ENCODE data around the gene TEPSIN. TPM values are rescaled to one million over a fixed set of nuclear protein-coding genes. Genes with fewer than 3 reads are reported as not detected.

Gene TEPSIN
- polyA plus RNA-seq, 1 donor from 2014 or later: 50.0 TPM

GRCh38 chr17:81230043-81230820 lies 8.6 kb downstream of the TEPSIN start:
- peaks cover 4% of the 10 kb centered on the region for H3K36me3 ChIP-seq (ENCODE audit: insufficient read depth, low read length)
- H3K4me2 ChIP-seq (ENCODE audit: low read length): no peak overlapping the region
- TF ChIP-seq POLR2AphosphoS5 (IDR thresholded peaks at IDR 0.05) (no peak), RAD21 (conservative IDR thresholded peaks at IDR 0.05) (no peak), TAF1 (IDR thresholded peaks at IDR 0.05; ENCODE audit: low read depth) (no peak), EZH2 (IDR thresholded peaks at IDR 0.05; ENCODE audit: borderline replicate concordance, insufficient read depth, low read length, poor library complexity, severe bottlenecking) (no peak), MXI1 (conservative IDR thresholded peaks at IDR 0.05; ENCODE audit: poor library complexity, severe bottlenecking) (no peak)
- no peaks in the 10 kb centered on the region for H3K9me2 ChIP-seq (ENCODE audit: insufficient read depth, low read length)
- no peaks in the 10 kb centered on the region for H3K27me3 ChIP-seq (ENCODE audit: insufficient read depth, low read depth, low read length)
- H4K20me1 ChIP-seq (ENCODE audit: insufficient read depth): no peaks in the 10 kb centered on the region
- H3K9me3 ChIP-seq (ENCODE audit: low read length): no peaks in the 10 kb centered on the region
- no peaks in the 10 kb centered on the region for H3F3A ChIP-seq (ENCODE audit: insufficient read depth, low read length, poor library complexity, severe bottlenecking)
- H3K9ac ChIP-seq (ENCODE audit: low read length): no peak overlapping the region
- H3K27ac ChIP-seq (ENCODE audit: low read length): no peak overlapping the region
- no peak overlapping the region for H2AFZ ChIP-seq (ENCODE audit: low read depth, low read length)
- H3K4me3 ChIP-seq (ENCODE audit: low read length): no peak overlapping the region
- H3K79me2 ChIP-seq (replicated peaks; ENCODE audit: insufficient read depth, low read length): no peaks in the 10 kb centered on the region

- H3K79me2 ChIP-seq (replicated peaks; ENCODE audit: insufficient read depth, low read length): no peaks in the 10 kb centered on the region
Observed at GRCh38 chr17:81229666-81229920, 9.3 kb downstream of the TEPSIN start.

More at GRCh38 chr17:81229666-81229920, 9.3 kb downstream of the TEPSIN start:
- TF ChIP-seq TAF1 (IDR thresholded peaks at IDR 0.05; ENCODE audit: low read depth) (no peak), CTCF (IDR thresholded peaks at IDR 0.05; ENCODE audit: poor library complexity, severe bottlenecking) (no peak), EP300 (conservative IDR thresholded peaks at IDR 0.05; ENCODE audit: poor library complexity, severe bottlenecking) (no peak), REST (IDR thresholded peaks at IDR 0.05; ENCODE audit: borderline replicate concordance) (no peak), RAD21 (conservative IDR thresholded peaks at IDR 0.05) (no peak), POLR2AphosphoS5 (IDR thresholded peaks at IDR 0.05) (no peak), SMC3 (conservative IDR thresholded peaks at IDR 0.05; ENCODE audit: poor library complexity) (no peak), EZH2 (IDR thresholded peaks at IDR 0.05; ENCODE audit: borderline replicate concordance, insufficient read depth, low read length, poor library complexity, severe bottlenecking) (no peak), MXI1 (conservative IDR thresholded peaks at IDR 0.05; ENCODE audit: poor library complexity, severe bottlenecking) (no peak)
- no peaks in the 10 kb centered on the region for H3K9me2 ChIP-seq (ENCODE audit: insufficient read depth, low read length)
- H3F3A ChIP-seq (ENCODE audit: insufficient read depth, low read length, poor library complexity, severe bottlenecking): no peaks in the 10 kb centered on the region
- H3K9ac ChIP-seq (ENCODE audit: low read length): no peak overlapping the region
- H4K20me1 ChIP-seq (ENCODE audit: insufficient read depth): no peaks in the 10 kb centered on the region
- H3K4me3 ChIP-seq (ENCODE audit: low read length): no peak overlapping the region
- no peak overlapping the region for H2AFZ ChIP-seq (ENCODE audit: low read depth, low read length)
- H3K27ac ChIP-seq (ENCODE audit: low read length): no peak overlapping the region
- peaks cover 4% of the 10 kb centered on the region for H3K36me3 ChIP-seq (ENCODE audit: insufficient read depth, low read length)
- no peaks in the 10 kb centered on the region for H3K27me3 ChIP-seq (ENCODE audit: insufficient read depth, low read depth, low read length)
- H3K4me2 ChIP-seq (ENCODE audit: low read length): no peak overlapping the region
- H3K9me3 ChIP-seq (ENCODE audit: low read length): no peaks in the 10 kb centered on the region
